ENCODE data around the gene MDN1. TPM values are rescaled to one million over a fixed set of nuclear protein-coding genes. Genes with fewer than 3 reads are reported as not detected.

The MDN1 gene
- total RNA-seq, 4 donors from 2014 or later = 14.5 to 38.6 (median 27.8) TPM

GRCh38 chr6:89729818-89730217, 89.8 kb downstream of the MDN1 start:
- 96 to 100% methylated on average over 1 of the region's 1 CpG for WGBS, 2 donors
- intact Hi-C loops (cut with DNase I; ENCODE audit: low total_unique reads) = no loop called here
- no peak for TF ChIP-seq POLR2A (IDR thresholded peaks at IDR 0.05)
- TF ChIP-seq, protein P1, sequence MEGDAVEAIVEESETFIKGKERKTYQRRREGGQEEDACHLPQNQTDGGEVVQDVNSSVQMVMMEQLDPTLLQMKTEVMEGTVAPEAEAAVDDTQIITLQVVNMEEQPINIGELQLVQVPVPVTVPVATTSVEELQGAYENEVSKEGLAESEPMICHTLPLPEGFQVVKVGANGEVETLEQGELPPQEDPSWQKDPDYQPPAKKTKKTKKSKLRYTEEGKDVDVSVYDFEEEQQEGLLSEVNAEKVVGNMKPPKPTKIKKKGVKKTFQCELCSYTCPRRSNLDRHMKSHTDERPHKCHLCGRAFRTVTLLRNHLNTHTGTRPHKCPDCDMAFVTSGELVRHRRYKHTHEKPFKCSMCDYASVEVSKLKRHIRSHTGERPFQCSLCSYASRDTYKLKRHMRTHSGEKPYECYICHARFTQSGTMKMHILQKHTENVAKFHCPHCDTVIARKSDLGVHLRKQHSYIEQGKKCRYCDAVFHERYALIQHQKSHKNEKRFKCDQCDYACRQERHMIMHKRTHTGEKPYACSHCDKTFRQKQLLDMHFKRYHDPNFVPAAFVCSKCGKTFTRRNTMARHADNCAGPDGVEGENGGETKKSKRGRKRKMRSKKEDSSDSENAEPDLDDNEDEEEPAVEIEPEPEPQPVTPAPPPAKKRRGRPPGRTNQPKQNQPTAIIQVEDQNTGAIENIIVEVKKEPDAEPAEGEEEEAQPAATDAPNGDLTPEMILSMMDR (IDR thresholded peaks at IDR 0.05) = no peak
- no peak for DNase-seq (ENCODE audit: low spot score in 2 of 2)
- H3K4me3 ChIP-seq (ENCODE audit: low read depth, poor library complexity, severe bottlenecking) = no peak overlapping the region

GRCh38 chr6:89727501-89727900, 92.1 kb downstream of the MDN1 start:
- WGBS, 2 donors = 89 to 93% methylated on average over 7 of the region's 7 CpGs
- no peak overlapping the region for H3K4me3 ChIP-seq (ENCODE audit: low read depth, poor library complexity, severe bottlenecking)
- intact Hi-C loops (cut with DNase I; ENCODE audit: low total_unique reads) = no loop called here
- DNase-seq (ENCODE audit: low spot score in 2 of 2) = no peak
- TF ChIP-seq, protein P1 (IDR thresholded peaks at IDR 0.05) = no peak
- TF ChIP-seq POLR2A (IDR thresholded peaks at IDR 0.05) = no peak

- TF ChIP-seq POLR2A (IDR thresholded peaks at IDR 0.05) = no peak
- TF ChIP-seq, protein P1 (IDR thresholded peaks at IDR 0.05) = no peak
- H3K4me3 ChIP-seq (ENCODE audit: low read depth, poor library complexity, severe bottlenecking) = no peak overlapping the region
- 92 to 94% methylated on average over 3 of the region's 3 CpGs for WGBS, 2 donors
- DNase-seq (ENCODE audit: low spot score in 2 of 2) = no peak
- intact Hi-C loops (cut with DNase I; ENCODE audit: low total_unique reads) = no loop called here
Observed at GRCh38 chr6:89724981-89725380, 94.6 kb downstream of the MDN1 start.

GRCh38 chr6:89723046-89723445, 96.5 kb downstream of the MDN1 start:
- WGBS, 2 donors = 96% methylated on average over 2 of the region's 2 CpGs
- intact Hi-C loops (cut with DNase I; ENCODE audit: low total_unique reads) = no loop called here
- DNase-seq (ENCODE audit: low spot score in 2 of 2) = no peak
- no peak overlapping the region for H3K4me3 ChIP-seq (ENCODE audit: low read depth, poor library complexity, severe bottlenecking)
- TF ChIP-seq, protein P1 (IDR thresholded peaks at IDR 0.05) = no peak
- TF ChIP-seq POLR2A (IDR thresholded peaks at IDR 0.05) = no peak

DNA sequence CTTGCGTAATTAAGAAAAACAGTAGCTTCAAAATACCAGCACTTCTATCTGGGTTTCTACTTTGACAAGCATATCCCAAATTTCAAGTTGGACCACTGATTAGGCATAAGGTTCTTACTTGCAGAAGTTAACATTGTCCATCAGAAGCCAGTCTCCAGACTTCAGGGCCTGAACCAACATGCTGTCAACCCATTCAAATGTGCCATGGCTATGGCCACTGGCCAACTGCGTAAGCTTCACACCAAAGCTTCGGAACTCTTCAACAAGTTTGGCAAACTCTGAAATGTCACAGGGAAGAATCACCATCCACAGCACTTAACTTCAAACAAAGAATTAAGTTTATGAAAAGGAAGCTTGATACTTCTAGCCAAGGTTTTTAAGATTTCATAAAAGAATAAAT, 103.1 kb downstream of the MDN1 start:
- WGBS, 2 donors = 83 to 85% methylated on average over 3 of the region's 3 CpGs
- DNase-seq (ENCODE audit: low spot score in 2 of 2) = no peak
- no peak for TF ChIP-seq POLR2A (IDR thresholded peaks at IDR 0.05)
- TF ChIP-seq, protein P1 (IDR thresholded peaks at IDR 0.05) = no peak
- no peak overlapping the region for H3K4me3 ChIP-seq (ENCODE audit: low read depth, poor library complexity, severe bottlenecking)
- intact Hi-C loops (cut with DNase I; ENCODE audit: low total_unique reads) = no loop called here

DNA sequence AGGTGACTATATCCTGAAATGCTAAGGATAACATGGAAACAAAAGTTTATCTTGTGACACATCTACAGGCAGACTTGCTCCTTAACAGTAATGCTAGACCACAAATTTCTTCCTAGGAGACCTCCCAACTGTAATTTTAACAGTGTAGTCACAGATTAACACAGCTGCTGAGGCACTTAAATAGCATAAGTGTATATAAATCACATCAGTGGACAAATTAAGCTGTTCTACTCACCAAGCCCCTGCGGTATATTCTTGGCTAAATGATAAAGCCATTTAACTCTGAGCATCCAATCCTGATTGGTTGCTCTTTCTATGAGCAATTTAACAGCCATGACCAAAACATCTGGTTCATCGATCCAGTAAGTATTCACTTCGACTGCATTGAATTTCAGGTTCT, 107.8 kb downstream of the MDN1 start:
- H3K4me3 ChIP-seq (ENCODE audit: low read depth, poor library complexity, severe bottlenecking) = no peak overlapping the region
- TF ChIP-seq POLR2A (IDR thresholded peaks at IDR 0.05) = no peak
- TF ChIP-seq, protein P1 (IDR thresholded peaks at IDR 0.05) = no peak
- DNase-seq (ENCODE audit: low spot score in 2 of 2) = no peak
- WGBS, 2 donors = 87 to 91% methylated on average over 3 of the region's 3 CpGs
- intact Hi-C loops (cut with DNase I; ENCODE audit: low total_unique reads) = no loop called here
